ENCODE measurements around the gene PCGF6.
"Not testable (repeated sequence)": the region's sequence is repeated elsewhere in the genome, so short reads cannot be mapped to it uniquely, and the experiment has no call there.

Gene PCGF6, protein sequence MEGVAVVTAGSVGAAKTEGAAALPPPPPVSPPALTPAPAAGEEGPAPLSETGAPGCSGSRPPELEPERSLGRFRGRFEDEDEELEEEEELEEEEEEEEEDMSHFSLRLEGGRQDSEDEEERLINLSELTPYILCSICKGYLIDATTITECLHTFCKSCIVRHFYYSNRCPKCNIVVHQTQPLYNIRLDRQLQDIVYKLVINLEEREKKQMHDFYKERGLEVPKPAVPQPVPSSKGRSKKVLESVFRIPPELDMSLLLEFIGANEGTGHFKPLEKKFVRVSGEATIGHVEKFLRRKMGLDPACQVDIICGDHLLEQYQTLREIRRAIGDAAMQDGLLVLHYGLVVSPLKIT

DNA sequence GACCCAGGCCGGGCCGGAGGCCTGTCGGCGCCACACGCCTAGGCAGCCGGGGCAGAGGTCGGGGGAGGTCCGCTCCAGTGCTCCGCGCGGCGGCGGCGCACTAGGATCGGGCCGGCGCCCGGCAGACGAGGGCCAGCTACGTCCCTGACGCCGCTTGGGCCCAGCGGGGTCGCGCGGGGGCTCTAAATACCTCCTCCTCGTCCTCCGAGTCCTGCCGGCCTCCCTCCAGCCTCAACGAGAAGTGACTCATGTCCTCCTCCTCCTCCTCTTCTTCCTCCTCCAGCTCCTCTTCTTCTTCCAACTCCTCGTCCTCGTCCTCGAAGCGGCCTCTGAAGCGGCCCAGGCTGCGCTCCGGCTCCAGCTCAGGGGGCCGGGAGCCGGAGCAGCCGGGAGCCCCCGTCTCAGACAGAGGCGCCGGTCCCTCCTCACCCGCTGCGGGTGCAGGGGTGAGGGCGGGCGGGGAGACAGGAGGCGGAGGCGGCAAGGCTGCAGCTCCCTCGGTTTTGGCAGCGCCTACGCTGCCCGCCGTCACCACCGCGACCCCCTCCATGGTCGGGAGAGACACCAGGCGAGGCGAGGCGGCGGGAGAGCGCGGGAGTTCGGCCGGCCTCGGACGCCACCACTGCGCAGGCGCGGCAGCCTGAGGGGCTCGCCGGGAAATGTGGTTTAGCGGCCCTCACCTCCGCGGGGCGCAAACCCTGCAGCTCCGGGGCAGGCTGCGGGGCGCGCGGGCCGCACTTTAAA is at the start of gene PCGF6:
PCGF6 (minus strand) TSS at position 624 of the 744 bp plus-strand sequence; CDS start at position 550, 74 bp downstream.
- DNase-seq (ENCODE audit: low read depth in 2 of 3, low spot score in 1 of 3), result peak; percentile 48 to 73 (median 62)

DNA sequence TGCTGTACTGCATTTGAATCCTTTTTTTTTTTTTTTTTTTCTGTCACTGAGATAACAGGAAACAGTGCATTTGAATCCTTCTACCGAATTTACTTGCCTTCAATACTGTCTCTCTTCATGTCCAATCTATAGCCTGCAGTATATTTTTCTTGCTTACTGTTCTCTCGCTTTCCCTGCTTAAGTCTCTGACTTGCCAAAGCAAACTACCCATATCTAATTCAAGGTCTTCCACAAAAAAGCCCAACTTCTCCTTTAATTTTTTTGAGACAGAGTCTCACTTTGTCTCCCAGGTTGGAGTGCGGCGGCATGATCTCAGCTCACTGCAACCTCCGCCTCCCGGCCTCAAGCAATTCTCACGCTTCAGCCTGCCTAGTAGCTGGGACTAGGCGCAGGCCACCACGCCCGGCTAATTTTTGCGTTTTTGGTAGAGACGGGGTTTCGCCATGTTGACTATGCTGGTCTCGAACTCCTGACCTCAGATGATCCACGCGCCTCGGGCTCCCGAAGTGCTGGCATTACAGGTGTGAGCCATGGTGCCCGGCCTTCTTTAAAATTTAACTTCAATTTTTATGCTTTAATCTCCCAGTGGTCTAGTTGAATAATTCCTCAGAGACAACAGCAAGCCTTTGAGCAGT is 46.4 kb upstream of the PCGF6 start:
- no peak for DNase-seq (ENCODE audit: low read depth in 2 of 3, low spot score in 1 of 3)

DNA sequence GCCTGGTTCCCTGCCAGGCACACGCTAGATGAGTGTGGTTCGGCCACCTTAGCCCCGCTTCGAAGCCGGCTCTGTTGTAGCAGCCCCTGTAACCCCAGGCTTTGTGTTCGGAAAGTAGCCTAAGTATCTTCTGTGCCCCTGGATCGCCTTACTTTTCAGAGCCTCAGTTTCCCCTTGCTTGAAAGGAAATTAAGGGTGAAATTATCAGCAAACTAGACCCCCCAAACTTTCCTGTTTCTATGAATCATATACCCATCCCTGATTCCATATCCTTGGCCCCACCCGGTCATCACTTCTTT is 45.8 kb upstream of the PCGF6 start:
- DNase-seq (ENCODE audit: low read depth in 2 of 3, low spot score in 1 of 3), result peak in 1 of 3 donors; percentile 2

DNA sequence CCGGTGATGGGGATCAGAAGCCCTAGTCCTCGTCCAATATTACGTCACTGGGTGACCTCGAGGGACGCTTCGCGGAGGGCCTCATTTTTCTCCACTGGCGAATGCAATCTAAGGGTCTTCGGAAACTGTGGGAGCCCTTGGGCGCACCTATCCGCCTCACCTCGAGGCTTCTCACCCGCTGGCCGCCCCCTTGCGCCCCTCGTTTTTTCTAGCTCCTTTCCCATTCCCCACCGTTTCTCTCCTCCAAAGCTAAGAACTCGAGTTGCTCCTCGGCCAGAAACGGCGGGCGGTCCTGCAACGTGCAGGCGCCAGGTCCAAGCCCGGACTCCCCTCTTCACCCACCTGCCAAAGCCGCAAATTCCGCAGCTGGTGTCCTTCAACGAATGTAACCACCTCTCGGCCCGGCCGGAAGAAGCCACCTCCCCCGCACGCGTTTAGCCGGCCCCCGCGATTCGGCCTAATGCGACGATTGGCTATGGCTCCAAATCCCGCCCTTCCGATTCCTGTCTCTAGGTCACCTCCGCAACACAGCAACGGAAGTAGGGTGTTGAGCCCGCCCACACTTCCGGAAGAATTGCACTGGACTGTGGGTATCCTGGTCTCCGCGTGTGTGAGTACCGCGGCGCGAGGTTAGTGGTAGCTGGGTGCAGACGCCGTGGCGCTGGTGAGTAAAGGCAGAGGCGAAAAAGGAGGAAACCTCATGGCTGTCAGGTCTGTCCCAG is 45.3 kb upstream of the PCGF6 start, which contains the start of the genes ATP5MK and PDCD11:
ATP5MK (minus strand) TSS at position 409 of the 722 bp plus-strand sequence. CDS start 4,018 bp downstream, outside the sequence.
PDCD11 (plus strand) TSS at position 560 of the 722 bp plus-strand sequence. CDS start 1,801 bp downstream, outside the sequence.
- DNase-seq (ENCODE audit: low read depth in 2 of 3, low spot score in 1 of 3), result peak; percentile 95 to 96 (median 96)

DNA sequence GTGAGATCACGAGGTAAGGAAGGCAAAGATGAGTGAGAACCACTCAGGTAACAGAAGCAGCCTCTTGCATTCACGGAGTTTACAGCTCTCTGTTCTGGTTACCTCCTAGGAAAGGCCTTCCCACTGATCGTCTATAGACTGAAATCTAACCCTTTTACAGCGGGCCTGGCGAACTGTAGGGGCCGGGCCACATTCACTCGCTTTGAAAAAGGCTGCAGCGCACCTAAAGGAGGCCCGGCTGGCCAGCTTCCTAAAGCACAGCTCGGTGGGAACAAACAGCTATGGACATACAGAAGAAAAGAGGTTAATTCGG is 44.8 kb upstream of the PCGF6 start:
- DNase-seq (ENCODE audit: low read depth in 2 of 3, low spot score in 1 of 3), result peak in 1 of 3 donors; percentile 1

DNA sequence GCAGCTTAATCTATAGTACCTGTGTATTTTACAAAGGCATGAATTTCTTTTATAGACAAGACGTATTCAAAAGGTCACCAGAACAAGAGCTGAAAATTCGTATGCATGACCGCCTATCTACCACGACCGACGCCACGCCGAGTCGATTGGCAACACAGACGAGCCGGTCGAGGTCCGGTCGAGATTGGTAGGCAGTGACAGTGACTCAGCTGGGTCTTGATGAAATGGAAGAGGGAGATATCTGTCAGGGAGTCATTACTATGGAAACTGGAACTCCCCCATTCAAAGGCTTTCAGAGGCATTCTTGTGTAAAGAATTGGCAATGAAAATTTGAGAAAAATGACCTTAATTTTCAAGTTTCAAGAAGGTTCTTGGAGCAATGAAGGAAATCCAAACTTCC is 43.2 kb upstream of the PCGF6 start:
- DNase-seq (ENCODE audit: low read depth in 2 of 3, low spot score in 1 of 3), result no peak

DNA sequence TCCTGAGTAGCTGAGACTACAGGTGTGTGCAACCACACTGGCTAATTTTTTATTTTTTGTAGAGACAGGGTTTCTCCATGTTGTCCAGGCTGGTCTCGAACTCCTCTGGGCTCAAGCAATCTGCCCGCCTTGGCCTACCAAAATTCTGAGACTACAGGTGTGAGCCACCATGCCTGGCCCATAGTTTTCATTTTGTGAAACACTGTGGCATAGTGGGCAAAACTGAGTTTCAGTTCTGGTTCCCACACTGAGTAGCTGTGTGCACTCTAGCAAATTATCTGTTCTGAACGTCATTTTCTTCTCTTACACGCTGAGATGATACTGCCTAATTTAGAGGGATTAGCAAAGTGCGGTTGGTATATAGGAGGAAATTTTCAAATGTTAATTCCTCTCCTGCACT is 31.8 kb upstream of the PCGF6 start:
- DNase-seq (ENCODE audit: low read depth in 2 of 3, low spot score in 1 of 3), result no peak

DNA sequence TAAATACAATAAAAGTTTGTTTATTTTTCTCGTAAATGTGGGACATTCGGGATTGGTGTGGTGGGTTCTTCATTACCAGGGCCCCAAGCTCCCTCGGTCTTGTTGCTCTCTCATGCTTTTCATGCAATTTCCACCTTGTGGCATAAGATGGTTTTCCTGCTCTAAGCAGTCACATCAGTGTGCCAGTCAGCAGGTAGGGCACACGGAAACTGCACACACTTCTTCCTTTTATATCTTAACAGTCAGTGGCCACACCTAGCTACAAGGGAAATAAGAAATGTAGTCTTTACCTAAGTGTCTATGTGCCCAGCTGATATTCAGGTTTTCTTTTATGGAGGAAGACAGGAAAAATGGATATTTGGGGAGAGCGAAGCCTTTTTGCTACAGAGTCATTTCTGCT is 23.3 kb upstream of the PCGF6 start:
- DNase-seq (ENCODE audit: low read depth in 2 of 3, low spot score in 1 of 3), result no peak

DNA sequence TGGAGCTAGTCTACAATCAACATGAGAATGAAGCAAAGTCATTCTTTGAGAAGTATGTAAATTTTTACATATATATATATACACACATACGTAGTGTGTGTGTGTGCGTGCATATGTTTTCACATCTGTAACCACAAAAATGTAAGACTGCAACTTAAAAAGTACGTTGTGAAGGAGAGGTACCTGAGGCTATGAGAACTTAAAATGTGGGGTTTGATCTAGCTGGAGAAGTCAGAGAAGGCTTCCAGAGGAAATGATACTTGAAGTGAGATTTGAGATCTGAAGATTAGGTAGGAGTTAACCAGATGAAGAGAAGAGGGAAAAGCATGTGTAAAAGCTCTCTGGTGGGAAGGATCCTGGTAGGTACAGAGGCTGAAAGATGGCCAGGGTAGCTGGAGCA is 22.6 kb upstream of the PCGF6 start:
- no peak for DNase-seq (ENCODE audit: low read depth in 2 of 3, low spot score in 1 of 3)

DNA sequence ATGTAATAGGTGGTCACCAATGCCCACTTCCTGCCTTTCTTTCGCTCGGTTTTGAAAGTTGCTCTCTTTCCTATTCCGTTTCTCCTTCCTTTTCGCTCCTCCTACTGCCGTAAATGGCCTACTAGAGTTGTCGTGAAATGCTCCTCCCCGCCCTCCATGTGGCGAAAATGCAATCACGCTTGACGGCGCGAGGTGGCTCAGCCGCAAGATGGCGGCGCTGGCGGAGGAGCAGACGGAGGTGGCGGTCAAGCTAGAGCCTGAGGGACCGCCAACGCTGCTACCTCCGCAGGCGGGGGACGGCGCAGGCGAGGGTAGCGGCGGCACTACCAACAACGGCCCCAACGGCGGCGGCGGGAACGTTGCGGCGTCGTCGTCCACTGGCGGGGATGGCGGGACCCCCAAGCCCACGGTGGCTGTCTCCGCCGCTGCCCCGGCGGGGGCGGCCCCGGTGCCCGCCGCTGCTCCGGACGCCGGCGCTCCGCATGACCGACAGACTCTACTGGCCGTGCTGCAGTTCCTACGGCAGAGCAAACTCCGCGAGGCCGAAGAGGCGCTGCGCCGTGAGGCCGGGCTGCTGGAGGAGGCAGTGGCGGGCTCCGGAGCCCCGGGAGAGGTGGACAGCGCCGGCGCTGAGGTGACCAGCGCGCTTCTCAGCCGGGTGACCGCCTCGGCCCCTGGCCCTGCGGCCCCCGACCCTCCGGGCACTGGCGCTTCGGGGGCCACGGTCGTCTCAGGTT is 17.0 kb upstream of the PCGF6 start, which contains the start of gene TAF5:
TAF5 (plus strand) TSS at position 195 of the 737 bp plus-strand sequence; CDS start at position 209, 14 bp downstream.
- peak; percentile 84 to 95 (median 87) for DNase-seq (ENCODE audit: low read depth in 2 of 3, low spot score in 1 of 3)

DNA sequence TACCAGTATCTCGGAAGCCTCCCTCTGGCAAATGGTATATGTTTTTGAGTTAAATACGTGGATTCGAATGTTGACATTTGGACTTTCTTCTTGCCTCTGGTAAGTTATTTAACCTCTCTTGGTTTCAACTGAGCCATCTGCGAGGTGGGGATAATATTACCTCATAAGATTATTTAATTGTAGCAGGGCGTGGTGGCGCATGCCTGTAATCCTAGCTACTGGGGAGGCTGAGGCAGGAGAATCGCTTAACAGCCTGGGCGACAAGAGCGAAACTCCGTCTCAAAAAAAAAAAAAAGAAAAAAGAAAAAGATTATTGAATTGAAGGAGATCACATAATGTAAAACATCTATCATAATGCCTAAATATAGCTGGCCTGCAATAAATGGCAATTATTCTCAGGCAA is 16.4 kb upstream of the PCGF6 start:
- peak in 1 of 3 donors; percentile 12 for DNase-seq (ENCODE audit: low read depth in 2 of 3, low spot score in 1 of 3)

DNA sequence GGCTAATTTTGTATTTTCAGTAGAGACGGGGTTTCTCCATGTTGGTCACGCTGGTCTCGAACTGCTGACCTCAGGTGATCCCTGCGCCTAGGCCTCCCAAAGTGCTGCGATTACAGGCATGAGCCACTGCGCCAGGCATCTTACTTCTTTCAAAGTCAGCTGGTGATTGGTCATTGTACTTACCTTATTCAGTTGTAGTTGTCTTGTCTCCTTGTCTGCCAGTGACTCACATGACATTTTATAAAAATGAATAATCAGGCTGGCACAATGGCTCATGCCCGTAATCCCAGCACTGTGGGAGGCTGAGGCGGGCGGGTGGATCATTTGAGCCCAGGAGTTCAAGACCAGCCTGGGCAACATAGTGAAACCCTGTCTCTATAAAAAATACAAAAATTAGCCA is 9.9 kb upstream of the PCGF6 start:
- not testable (repeated sequence) for DNase-seq (ENCODE audit: low read depth in 2 of 3, low spot score in 1 of 3)

DNA sequence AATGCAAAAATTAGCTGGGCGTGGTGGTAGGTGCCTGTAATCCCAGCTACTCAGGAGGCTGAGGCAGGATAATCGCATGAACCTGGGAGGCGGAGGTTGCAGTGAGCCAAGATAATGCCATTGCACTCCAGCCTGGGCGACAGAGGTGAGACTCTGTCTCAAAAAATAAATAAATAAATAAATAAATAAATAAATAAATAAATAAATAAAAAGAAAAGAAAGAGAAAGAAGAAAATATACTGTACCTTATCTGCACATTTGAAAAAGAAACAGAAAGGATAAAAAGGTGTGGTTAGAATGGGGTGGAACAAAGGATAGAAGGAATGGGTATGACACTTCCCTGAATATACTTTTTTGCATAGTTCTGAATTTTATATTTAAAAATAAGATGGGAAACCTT is 8.6 kb upstream of the PCGF6 start:
- DNase-seq (ENCODE audit: low read depth in 2 of 3, low spot score in 1 of 3), result not testable (repeated sequence)

DNA sequence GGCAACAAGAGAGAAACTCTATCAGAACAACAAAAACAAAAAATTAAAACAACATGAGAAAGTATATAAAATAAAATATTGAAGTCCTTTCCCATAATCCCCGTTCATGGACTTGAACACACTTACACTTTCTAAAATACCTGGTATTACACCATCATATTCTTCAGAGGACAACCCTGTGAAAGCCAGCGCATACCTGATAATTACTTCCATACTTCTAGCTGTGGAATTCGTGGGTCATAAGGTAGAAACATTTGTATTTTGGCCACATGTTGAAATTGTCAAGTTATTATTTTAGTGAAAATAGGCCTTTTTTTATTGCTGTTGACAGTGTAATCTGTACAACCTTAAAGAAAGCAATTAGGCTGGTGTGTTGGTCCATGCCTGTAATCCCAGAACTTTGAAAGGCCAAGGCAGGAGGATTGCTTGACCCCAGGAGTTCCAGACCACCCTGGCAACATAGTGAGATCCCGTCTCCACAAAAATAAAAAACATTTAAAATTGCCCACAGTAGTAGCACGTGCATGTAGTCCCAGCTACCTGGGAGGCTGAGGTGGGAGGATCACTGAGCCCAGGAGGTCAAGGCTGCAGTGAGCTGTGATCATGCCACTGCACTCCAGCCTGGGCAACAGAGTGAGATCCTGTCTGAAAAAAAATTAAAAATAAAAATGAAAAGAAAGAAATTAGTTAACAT is 5.1 kb upstream of the PCGF6 start:
- no peak for DNase-seq (ENCODE audit: low read depth in 2 of 3, low spot score in 1 of 3)

DNA sequence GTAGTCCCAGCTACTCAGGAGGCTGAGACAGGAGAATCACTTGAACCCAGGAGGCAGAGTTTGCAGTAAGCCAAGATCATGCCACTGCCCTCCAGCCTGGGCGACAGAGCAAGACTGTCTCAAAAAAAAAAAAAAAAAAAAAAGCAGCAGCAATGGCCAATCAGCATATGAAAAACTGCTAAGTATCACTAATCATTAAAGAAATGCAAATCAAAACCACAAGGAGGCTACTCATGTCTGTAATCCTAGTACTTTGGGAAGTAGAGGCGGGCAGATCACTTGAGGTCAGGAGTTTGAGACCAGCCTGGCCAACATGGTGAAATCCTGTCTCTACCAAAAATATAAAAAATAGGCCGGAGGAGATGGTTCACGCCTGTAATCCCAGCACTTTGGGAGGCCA is 3.6 kb upstream of the PCGF6 start:
- not testable (repeated sequence) for DNase-seq (ENCODE audit: low read depth in 2 of 3, low spot score in 1 of 3)

DNA sequence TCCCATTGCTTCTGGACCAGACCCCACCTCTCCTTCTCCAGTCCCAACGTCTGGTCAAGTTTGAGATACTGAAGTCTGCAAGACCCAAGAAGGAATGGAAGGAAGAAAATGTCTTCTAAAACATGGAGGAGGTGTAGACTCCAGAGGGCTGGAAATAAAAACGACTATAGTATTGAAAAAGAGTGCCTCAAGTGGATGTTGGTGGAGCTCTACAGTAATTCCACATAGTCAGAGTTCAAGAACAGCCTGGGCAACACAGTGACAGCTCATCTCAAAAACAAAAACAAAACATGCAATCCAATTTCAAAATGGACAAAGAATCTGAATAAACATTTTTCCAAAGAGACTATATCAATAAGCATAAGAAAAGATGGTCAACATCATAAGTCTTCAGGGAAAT is 2.3 kb upstream of the PCGF6 start:
- DNase-seq (ENCODE audit: low read depth in 2 of 3, low spot score in 1 of 3), result no peak

DNA sequence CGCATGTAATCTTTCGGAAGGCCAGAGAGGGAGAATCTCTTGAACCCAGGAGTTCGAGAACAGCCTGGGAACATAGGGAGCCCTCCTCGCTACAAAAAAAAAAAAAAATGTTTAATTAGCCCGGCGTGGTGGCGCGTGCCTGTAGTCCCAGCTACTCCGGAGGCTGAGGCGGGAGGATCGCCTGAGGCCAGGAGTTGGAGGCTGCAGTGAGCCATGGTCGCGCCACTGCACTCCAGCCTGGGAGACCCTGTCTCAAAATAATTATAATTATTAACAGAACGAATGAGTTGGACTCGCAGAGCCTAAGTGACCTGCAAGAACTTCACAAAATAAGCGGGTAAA is 794 bp downstream of the PCGF6 start:
- peak in 1 of 3 donors; percentile 3 for DNase-seq (ENCODE audit: low read depth in 2 of 3, low spot score in 1 of 3)

DNA sequence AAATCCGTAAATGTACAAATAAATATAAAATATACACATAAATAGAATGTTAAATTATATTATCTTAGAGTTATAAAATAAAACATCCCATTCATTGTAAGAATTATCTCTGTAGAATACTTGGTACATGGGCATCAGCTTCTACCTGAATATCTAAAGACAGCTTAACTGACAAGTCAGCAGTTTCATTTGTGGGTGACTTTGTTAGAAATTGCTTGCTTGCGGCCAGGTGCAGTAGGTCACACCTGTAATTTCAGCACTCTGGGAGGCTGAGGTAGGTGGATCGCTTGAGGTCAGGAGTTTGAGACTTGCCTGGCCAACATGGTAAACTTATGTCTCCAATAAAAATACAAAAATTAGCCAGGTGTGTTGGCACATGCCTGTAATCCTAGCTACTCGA is 14.6 kb downstream of the PCGF6 start:
- no peak for DNase-seq (ENCODE audit: low read depth in 2 of 3, low spot score in 1 of 3)

DNA sequence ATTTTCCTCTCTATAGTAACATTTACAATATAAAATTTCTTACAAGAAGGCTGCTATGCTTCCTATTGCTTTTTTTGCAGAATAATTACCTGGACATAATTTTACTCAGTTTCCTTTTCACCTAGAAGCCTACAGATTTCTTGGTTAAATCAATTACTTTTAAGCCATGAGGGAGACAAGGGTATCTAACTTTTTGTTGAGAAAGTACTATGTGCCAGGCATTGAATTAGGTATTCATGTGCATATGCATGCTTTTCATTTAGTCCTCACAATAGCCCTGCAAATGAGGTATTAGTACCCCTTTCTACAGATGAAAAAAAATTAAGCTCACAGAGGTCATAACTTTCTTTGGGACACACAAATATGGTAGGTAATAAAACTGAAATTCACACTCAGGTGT is 16.4 kb downstream of the PCGF6 start:
- no peak for DNase-seq (ENCODE audit: low read depth in 2 of 3, low spot score in 1 of 3)

DNA sequence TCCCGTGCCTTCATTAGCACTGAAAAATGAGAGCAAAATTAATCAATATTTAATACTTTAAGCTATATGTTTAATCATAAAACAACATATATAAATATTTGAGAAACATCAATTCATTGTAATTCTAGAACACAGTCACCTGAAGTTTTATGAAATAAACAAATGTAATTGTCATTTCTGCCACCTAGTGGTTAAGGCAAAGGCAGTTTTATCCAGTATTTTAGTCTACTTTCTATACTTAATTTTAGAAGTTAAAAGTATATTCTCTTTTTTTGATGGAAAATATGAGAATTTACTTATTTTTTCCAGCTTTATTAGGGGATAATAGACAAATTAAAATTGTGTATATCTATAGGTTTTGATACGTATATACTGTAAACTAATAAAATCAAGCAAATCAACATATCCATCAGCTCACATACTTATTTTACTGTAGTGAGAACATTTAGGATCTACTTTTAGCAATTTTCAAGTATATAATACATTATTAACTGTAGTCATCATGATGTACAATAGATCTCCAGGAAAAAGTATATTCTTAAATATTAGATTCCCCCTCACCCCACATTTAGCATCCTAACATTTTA is 16.9 kb downstream of the PCGF6 start:
- no peak for DNase-seq (ENCODE audit: low read depth in 2 of 3, low spot score in 1 of 3)

Data from stimulated activated CD4-positive, alpha-beta T cell treated with anti-CD3 and anti-CD28 coated beads, Interleukin-12 subunit alpha, Interleukin-12 subunit beta, amount 100 ng/mL, for 48 hours (primary cell).